T1000 (cell line): ENCODE data around the gene CNOT6L.
"Not testable (repeated sequence)": the region's sequence is repeated elsewhere in the genome, so short reads cannot be mapped to it uniquely, and the experiment has no call there.

Source experiments
- DNase-seq: peaks from one replicate; lab custom pipeline; 2025; ENCODE audit warnings: mixed read lengths; lab: John Stamatoyannopoulos, UW

The CNOT6L gene

GRCh38 chr4:77818602-77819403 is at the start of gene CNOT6L:
Gene CNOT6L, minus strand, starts transcription at chr4:77819368. Its CDS starts 60 bp downstream, at chr4:77819308.
- DNase-seq = peak; percentile 32

- no peak for DNase-seq
Observed at GRCh38 chr4:77865259-77865658, 46.1 kb upstream of the CNOT6L start.

- not testable (repeated sequence) for DNase-seq
Observed at GRCh38 chr4:77863341-77863740, 44.2 kb upstream of the CNOT6L start.

GRCh38 chr4:77862478-77863216 is 43.5 kb upstream of the CNOT6L start, which contains the start of gene MRPL1:
Gene MRPL1, plus strand, starts transcription at chr4:77862830. Its CDS starts 19 bp downstream, at chr4:77862849.
- peak; percentile 81 for DNase-seq

- no peak for DNase-seq
Observed at GRCh38 chr4:77861495-77861894, 42.3 kb upstream of the CNOT6L start.

GRCh38 chr4:77859256-77859655 is 40.1 kb upstream of the CNOT6L start:
- DNase-seq = no peak

- no peak for DNase-seq
Observed at GRCh38 chr4:77856152-77856551, 37.0 kb upstream of the CNOT6L start.

GRCh38 chr4:77854431-77855111 is 35.4 kb upstream of the CNOT6L start:
- no peak for DNase-seq

GRCh38 chr4:77852892-77853495 is 33.8 kb upstream of the CNOT6L start:
- DNase-seq = no peak

GRCh38 chr4:77849278-77849965 is 30.3 kb upstream of the CNOT6L start:
- no peak for DNase-seq

- no peak for DNase-seq
Observed at GRCh38 chr4:77848508-77848907, 29.3 kb upstream of the CNOT6L start.

- DNase-seq = no peak
Observed at GRCh38 chr4:77845929-77846328, 26.8 kb upstream of the CNOT6L start.

GRCh38 chr4:77845400-77845799 is 26.2 kb upstream of the CNOT6L start:
- no peak for DNase-seq

- no peak for DNase-seq
Observed at GRCh38 chr4:77844363-77844762, 25.2 kb upstream of the CNOT6L start.

- DNase-seq = no peak
Observed at GRCh38 chr4:77843628-77844027, 24.5 kb upstream of the CNOT6L start.

GRCh38 chr4:77834403-77834802 is 15.2 kb upstream of the CNOT6L start:
- DNase-seq = no peak

GRCh38 chr4:77833126-77833724 is 14.1 kb upstream of the CNOT6L start:
- no peak for DNase-seq

- no peak for DNase-seq
Observed at GRCh38 chr4:77827343-77827742, 8.2 kb upstream of the CNOT6L start.

- no peak for DNase-seq
Observed at GRCh38 chr4:77826275-77826674, 7.1 kb upstream of the CNOT6L start.

- no peak for DNase-seq
Observed at GRCh38 chr4:77821775-77822174, 2.6 kb upstream of the CNOT6L start.
